Effector memory CD4-positive, alpha-beta T cell (primary cell): Measurements from ENCODE around the gene NFATC4.
A peak's percentile ranks its signal among the peaks of the same experiment; 100 is the strongest.

Experiments used
- DNase-seq, 3 donors: peaks; one replicate each; pipeline ENCODE4 v3.0.0-alpha.2; 2020
- H3K27ac ChIP-seq: 2 replicates; pipeline ENCODE4 v1.7.0; 2013; ENCODE audit warnings: mild to moderate bottlenecking, low read length, moderate library complexity; ENCODE audit not compliant: insufficient read depth, poor library complexity, severe bottlenecking
- H3K27me3 ChIP-seq: replicated peaks from 2 replicates; pipeline ENCODE4 v1.7.0; 2013; ENCODE audit warnings: mild to moderate bottlenecking, low read length; ENCODE audit not compliant: insufficient read depth, control insufficient read depth, poor library complexity, severe bottlenecking
- H3K36me3 ChIP-seq: 2 replicates; pipeline ENCODE4 v1.7.0; 2013; ENCODE audit warnings: mild to moderate bottlenecking, low read length, moderate library complexity; ENCODE audit not compliant: control insufficient read depth, insufficient read depth
- H3K4me1 ChIP-seq: 2 replicates; pipeline ENCODE4 v1.7.0; 2013; ENCODE audit warnings: low read length, mild to moderate bottlenecking; ENCODE audit not compliant: control insufficient read depth, insufficient read depth, poor library complexity, severe bottlenecking
- H3K4me3 ChIP-seq: 2 replicates; pipeline ENCODE4 v1.7.0; 2013; ENCODE audit warnings: low read length, low read depth, mild to moderate bottlenecking; ENCODE audit not compliant: insufficient read depth, poor library complexity, severe bottlenecking
- H3K9me3 ChIP-seq: 2 replicates; pipeline ENCODE4 v1.7.0; 2013; ENCODE audit warnings: mild to moderate bottlenecking, low read length, moderate library complexity; ENCODE audit not compliant: control insufficient read depth

The NFATC4 gene

GRCh38 chr14:24417832-24418491 lies 50.0 kb downstream of the NFATC4 start:
- peaks cover 9% of the 10 kb centered on the region for H3K4me1 ChIP-seq
- no peaks in the 10 kb centered on the region for H3K36me3 ChIP-seq
- H3K27ac ChIP-seq: no peak overlapping the region
- H3K9me3 ChIP-seq: no peaks in the 10 kb centered on the region
- DNase-seq: no peak
- H3K27me3 ChIP-seq: no peaks in the 10 kb centered on the region
- H3K4me3 ChIP-seq: no peak overlapping the region

GRCh38 chr14:24418492-24418873 lies 50.5 kb downstream of the NFATC4 start:
- Histone ChIP-seq H3K27me3 (no peaks in the 10 kb centered on the region), H3K36me3 (no peaks in the 10 kb centered on the region), H3K4me3 (no peak overlapping the region), H3K4me1 (peaks cover 13% of the 10 kb centered on the region), H3K9me3 (no peaks in the 10 kb centered on the region), H3K27ac (no peak overlapping the region)
- no peak for DNase-seq

- H3K36me3 ChIP-seq: no peaks in the 10 kb centered on the region
- peaks cover 30% of the 10 kb centered on the region for H3K4me1 ChIP-seq
- DNase-seq: no peak
- no peak overlapping the region for H3K27ac ChIP-seq
- no peaks in the 10 kb centered on the region for H3K27me3 ChIP-seq
- H3K4me3 ChIP-seq: no peak overlapping the region
- no peaks in the 10 kb centered on the region for H3K9me3 ChIP-seq
These were observed 54.3 kb downstream of the NFATC4 start for GRCh38 chr14:24422261-24422660.

GRCh38 chr14:24422694-24423601 lies 55.0 kb downstream of the NFATC4 start:
- no peak for DNase-seq
- H3K27me3 ChIP-seq: no peaks in the 10 kb centered on the region
- H3K4me3 ChIP-seq: no peak overlapping the region
- no peak overlapping the region for H3K27ac ChIP-seq
- H3K4me1 ChIP-seq: peaks cover 35% of the 10 kb centered on the region
- H3K9me3 ChIP-seq: no peaks in the 10 kb centered on the region
- no peaks in the 10 kb centered on the region for H3K36me3 ChIP-seq

DNA sequence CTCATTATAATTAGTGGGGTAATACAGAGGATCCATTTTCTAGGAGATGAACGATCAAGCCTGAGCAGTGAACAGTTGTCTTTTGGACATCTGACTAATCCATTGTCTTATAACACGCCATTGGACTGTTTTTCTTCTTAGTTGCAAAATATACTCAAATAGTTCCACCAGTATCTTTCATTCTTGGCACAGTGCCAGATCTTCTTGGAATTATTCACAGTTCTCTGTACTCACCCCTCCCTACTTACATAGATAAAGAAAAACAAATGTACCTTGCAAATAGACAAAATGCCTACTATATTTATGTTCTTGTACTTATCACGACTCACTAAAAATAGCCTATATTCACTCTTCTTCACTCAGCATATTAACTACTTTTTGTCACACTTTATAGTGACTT lies 57.7 kb downstream of the NFATC4 start:
- Histone ChIP-seq H3K27me3 (no peaks in the 10 kb centered on the region), H3K4me3 (no peak overlapping the region), H3K27ac (no peak overlapping the region), H3K36me3 (no peaks in the 10 kb centered on the region), H3K9me3 (no peaks in the 10 kb centered on the region), H3K4me1 (peaks cover 50% of the 10 kb centered on the region)
- DNase-seq: no peak

GRCh38 chr14:24426150-24426911 lies 58.3 kb downstream of the NFATC4 start:
- DNase-seq: no peak
- H3K4me3 ChIP-seq: no peak overlapping the region
- H3K4me1 ChIP-seq: peaks cover 57% of the 10 kb centered on the region

GRCh38 chr14:24426912-24427536 lies 59.0 kb downstream of the NFATC4 start:
- Histone ChIP-seq H3K27ac (peak overlapping the region; percentile 12), H3K36me3 (peaks cover 6% of the 10 kb centered on the region), H3K4me1 (peaks cover 63% of the 10 kb centered on the region), H3K9me3 (no peaks in the 10 kb centered on the region), H3K27me3 (no peaks in the 10 kb centered on the region), H3K4me3 (no peak overlapping the region)
- DNase-seq: peak in 2 of 3 donors; percentile 9 to 13

More at GRCh38 chr14:24426150-24426911, 58.3 kb downstream of the NFATC4 start:
- Histone ChIP-seq H3K27ac (no peak overlapping the region), H3K27me3 (no peaks in the 10 kb centered on the region), H3K36me3 (peaks cover 3% of the 10 kb centered on the region), H3K9me3 (no peaks in the 10 kb centered on the region)

GRCh38 chr14:24427537-24428508 lies 59.8 kb downstream of the NFATC4 start:
- Histone ChIP-seq H3K9me3 (no peaks in the 10 kb centered on the region), H3K27ac (no peak overlapping the region), H3K4me1 (peaks cover 57% of the 10 kb centered on the region), H3K36me3 (peaks cover 14% of the 10 kb centered on the region), H3K4me3 (no peak overlapping the region), H3K27me3 (no peaks in the 10 kb centered on the region)
- no peak for DNase-seq
